ENCODE measurements around the gene PLP1.
"Not testable (repeated sequence)": the region's sequence is repeated elsewhere in the genome, so short reads cannot be mapped to it uniquely, and the experiment has no call there.

Gene PLP1

DNA sequence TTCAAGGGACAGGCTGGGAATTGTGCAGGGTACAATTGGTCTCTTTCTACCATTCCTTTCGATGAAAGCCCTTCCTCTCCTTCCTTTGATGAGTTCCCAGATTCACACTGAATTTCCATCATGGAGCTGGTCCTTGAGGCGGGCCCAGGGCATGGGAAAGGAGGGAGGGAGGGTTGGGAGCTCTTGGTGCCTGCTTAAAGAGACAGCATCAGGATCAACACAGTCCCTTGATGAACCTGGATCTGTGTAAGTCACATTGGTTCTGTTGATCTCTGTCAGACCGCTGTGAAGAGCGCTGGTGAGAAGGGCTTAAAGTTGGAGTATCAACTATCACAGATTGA is 4.4 kb downstream of the PLP1 start:
- DNase-seq (ENCODE audit: low read depth) = no peak

DNA sequence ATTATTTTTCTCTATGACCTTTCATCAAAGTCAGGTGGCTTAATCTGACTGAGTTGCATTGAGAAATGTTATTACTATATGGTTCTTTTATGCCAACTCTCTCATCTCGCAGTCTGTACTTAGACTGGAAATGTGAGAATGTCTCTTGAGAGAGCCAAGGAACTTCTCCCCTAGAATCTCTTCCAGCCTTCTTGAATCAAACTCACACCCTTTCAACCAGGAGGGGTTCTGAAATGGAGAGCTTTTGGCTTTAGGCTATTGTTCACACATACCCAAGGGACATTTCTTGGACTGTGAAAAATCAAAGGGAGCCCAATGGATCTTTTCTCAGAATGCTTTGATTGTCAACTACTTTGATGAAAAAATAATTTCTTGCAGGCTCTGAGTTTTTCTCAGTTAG is 5.1 kb downstream of the PLP1 start:
- no peak for DNase-seq (ENCODE audit: low read depth)

GRCh38 chrX:103782640-103783039 is 6.0 kb downstream of the PLP1 start:
- no peak for DNase-seq (ENCODE audit: low read depth)

- no peak for DNase-seq (ENCODE audit: low read depth)
Observed at GRCh38 chrX:103783196-103783595, 6.6 kb downstream of the PLP1 start.

DNA sequence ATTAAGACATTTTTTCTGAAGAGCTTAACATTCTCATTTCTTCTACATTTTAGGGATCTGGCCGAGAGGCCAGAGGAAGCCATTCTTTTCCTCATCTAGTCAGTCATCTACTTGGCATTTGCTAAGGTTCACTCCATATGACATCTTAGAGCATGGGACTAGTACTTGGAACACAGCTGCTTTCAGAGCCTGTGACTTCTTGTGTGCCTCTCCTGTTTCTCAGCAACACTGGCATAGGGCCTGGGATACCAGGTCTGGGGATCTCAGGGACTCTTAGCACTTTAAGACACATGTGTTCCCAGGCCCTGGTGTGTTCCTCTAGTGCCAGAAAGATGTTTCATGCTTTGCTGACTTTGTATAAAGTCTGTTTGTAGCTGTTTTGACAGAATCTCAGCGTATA is 7.3 kb downstream of the PLP1 start:
- DNase-seq (ENCODE audit: low read depth) = no peak

DNA sequence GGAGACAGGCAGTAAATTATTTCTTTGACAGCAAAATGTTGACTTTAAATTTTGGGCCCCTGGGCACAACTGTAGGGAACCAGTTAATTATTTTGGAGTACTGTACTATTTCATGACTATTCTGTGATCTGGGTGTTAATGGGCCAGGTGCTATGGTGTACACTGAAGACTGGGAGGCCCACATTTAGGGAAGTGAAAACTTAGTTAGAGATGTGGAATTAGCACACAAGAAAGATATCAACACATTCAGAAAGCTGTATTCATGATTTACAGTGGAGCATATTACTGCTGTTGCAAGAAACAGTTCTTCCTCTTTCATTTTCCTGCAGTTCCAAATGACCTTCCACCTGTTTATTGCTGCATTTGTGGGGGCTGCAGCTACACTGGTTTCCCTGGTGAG is 12.4 kb downstream of the PLP1 start:
- DNase-seq (ENCODE audit: low read depth) = no peak

DNA sequence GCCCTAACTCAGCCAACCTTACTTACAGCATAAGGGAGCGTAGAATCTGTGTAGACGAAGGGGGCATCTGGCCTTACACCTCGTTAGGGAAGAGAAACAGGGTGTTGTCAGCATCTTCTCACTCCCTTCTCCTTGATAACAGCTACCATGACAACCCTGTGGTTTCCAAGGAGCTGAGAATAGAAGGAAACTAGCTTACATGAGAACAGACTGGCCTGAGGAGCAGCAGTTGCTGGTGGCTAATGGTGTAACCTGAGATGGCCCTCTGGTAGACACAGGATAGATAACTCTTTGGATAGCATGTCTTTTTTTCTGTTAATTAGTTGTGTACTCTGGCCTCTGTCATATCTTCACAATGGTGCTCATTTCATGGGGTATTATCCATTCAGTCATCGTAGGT is 14.6 kb downstream of the PLP1 start:
- peak; percentile 44 for DNase-seq (ENCODE audit: low read depth)

GRCh38 chrX:103791826-103792485 is 15.3 kb downstream of the PLP1 start:
- peak; percentile 44 for DNase-seq (ENCODE audit: low read depth)

- peak; percentile 80 for DNase-seq (ENCODE audit: low read depth)
Observed at GRCh38 chrX:103792916-103793544, 16.4 kb downstream of the PLP1 start.

DNA sequence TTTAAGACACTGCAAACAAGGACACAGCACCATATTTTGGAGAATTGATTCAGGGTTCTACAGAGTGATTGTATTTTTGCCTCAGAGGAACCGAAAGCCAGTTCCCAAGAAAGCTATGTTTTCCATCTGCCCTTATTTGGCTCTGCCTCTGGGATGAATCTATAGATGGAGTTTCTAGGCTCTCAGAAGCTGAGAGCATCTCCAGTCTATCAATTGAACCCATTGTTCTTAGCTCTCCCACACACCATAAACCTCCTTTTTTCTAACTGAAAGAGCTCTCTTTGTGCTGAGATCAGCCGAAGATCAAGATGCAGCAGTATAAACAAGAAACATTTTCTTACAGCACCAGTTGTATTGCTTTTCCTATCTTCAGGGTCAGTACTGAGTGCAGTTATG is 16.9 kb downstream of the PLP1 start:
- DNase-seq (ENCODE audit: low read depth) = no peak

DNA sequence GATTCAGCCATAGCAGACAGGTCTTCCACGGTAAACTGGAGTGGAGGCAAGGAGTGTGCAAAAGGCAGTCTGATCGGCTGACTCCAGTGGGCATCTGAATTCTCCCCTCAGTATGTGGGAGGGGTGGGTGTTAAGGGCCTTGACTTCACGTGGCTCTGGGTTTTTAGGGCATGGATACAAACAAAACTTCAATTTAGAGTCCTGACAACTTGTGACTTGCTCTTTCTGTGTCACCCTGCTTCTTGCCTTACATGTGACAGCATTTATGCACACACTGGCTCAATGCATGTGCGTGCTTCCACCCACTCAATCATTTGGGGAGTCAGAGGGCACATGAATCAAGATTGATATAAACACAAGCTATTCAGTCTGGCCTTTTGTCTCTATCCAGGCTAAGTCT is 17.5 kb downstream of the PLP1 start:
- DNase-seq (ENCODE audit: low read depth) = no peak

DNA sequence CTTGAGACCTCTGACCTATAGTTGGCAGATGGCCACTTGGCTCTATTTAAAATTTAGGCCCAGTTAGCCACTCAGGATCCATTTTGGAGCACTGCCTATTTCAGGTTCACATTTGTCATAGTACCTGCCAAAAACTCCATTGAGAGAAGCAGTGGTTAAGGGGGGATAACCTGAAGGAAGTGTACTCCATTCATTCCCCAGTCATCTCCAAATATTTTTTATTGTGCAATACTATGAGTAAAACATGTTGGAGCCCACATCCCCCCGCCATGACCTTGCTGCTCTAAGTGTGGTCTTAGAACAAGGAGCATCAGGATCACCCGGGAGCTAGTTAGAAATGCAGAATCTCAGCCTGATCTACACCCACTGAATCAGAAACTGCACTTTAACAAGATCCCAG is 21.1 kb downstream of the PLP1 start:
- peak; percentile 31 for DNase-seq (ENCODE audit: low read depth)

DNA sequence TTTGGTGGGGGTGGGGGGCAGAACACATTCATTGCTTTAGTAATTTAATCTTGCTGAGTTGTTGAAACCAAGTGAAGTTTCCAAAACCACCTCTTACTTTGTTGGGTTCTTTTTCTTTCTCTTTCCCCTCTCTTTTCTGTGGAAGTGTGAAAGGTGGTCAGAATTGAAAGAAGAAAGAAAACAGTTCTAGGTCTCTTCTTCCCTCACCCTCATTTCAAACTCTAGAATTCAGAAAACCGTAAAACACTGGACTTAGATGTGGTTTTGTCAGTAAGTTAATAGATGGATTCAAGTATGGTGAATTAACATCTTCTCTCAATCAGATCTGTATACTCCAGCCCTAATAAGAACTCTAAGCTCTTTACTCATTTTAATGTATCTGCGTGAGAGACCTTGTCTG is 23.7 kb downstream of the PLP1 start:
- DNase-seq (ENCODE audit: low read depth) = no peak

GRCh38 chrX:103805860-103806259 is 29.2 kb downstream of the PLP1 start:
- DNase-seq (ENCODE audit: low read depth) = peak; percentile 48

DNA sequence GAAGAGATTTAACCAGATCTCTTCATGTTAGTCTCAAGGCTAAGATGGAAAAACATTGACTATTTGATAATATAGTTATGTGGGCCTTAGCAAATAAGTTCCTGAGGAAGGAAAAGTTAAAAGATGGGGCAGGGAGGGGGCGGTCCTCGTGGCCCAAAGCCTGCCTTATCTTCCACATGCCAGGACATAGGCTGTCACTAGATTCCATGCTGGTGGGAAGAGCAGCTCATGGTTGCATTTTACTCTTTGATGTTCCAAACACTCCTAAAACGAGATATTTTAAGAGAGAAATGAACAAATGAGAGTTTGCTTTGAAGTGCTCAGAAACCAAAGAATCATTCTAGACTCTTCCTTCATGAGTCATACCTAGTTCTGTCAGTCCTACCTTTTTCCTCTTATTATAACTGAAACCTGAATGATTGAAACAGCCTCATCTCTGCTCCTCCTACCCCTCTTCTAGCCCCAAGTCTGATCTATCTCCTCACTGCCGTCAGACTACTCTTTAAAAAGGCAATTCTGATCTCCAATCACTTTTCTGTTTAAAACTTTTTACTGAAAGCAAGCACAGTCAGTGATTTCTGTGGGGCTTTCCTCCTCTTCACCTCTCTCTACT is 30.3 kb downstream of the PLP1 start:
- DNase-seq (ENCODE audit: low read depth) = no peak

GRCh38 chrX:103811858-103812257 is 35.2 kb downstream of the PLP1 start:
- DNase-seq (ENCODE audit: low read depth) = no peak

- not testable (repeated sequence) for DNase-seq (ENCODE audit: low read depth)
Observed at GRCh38 chrX:103817101-103817500, 40.5 kb downstream of the PLP1 start.

DNA sequence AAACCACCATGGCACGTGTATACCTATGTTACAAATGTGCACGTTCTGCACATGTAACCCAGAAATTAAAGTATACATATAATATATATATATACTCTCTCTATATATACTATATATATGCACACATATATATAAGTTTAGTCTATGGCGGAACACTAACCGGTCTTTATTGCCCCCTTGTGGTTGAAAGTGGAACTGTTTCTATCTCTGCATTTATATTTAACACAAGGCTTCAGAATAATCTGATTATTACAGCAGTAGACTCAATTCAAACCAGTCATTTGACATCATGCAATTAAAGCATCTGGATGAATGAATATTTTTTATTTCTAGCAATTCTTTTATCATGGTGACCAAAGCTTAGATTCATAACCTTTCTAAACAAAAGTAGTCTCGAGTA is 40.9 kb downstream of the PLP1 start:
- DNase-seq (ENCODE audit: low read depth) = peak; percentile 28

- peak; percentile 13 for DNase-seq (ENCODE audit: low read depth)
Observed at GRCh38 chrX:103818842-103819619, 42.4 kb downstream of the PLP1 start.

DNA sequence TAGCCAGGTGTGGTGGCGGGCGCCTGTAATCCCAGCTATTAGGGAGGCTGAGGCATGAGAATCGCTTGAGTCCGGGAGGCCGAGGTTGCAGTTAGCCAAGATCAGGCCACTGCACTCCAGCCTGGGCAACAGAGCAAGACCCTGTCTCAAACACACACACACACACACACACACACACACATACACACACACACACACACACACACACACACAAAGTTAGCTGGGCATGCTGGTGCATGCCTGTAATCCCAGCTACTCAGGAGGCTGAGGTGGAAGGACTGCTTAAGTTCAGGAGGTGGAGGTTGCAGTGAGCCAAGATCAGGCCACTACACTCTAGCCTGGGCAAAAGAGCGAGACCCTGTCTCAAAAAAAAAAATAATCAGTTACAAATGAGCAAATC is 44.2 kb downstream of the PLP1 start:
- DNase-seq (ENCODE audit: low read depth) = not testable (repeated sequence)

DNA sequence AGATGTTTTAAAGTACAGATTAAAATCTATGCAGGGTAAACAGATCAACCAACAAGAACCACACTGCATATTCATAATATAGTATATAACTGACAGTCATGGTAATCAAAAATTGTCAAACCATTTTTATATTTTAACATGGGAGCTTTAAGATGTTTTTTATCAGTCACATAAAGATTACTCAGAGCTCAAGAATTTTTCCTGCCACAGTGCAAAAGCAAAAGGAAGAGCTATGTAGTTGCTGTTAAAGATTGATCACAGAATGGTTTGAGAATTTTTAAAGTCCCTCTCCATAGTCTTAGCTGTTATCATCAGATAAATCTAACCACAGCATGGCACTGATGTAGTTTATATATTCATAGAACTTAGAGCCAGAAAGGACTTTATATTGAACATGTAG is 47.0 kb downstream of the PLP1 start:
- DNase-seq (ENCODE audit: low read depth) = peak; percentile 33

DNA sequence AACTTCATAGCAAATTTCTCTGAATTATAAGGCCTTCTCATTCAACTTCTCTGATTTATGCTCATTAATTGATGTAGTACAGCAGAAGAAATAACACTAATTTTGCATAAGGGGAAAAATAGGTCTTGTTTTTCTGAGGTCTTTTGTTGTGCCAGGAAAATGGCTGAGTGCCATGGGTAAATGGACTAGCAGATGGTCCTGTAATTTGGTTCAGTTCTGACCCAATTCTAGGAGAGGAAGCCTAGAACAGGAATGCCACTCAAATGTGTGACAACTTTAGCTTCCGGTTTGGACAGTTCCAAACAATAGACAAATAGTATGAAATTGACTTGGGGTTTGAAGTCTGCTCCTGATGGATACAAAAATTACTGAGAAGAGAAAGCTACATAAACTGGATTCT is 49.2 kb downstream of the PLP1 start:
- DNase-seq (ENCODE audit: low read depth) = no peak

DNA sequence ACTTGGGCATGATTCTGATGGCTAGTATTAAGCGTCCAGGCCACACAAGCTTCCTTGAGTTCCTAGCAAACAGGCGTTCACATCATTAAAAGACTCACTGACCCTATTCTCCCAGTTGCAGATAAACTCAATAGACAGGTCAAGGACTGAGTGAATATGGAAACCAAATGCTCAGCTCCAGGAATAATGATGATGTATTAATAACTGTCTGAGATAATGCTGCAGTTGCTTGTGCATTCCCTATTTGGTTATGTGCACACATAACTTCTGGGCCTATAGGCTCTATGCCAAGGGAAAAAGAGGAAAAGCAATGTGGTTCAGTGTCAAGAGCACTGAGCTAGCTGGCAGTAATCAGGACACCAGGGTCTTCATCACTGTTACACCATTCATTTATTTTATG is 51.9 kb downstream of the PLP1 start:
- no peak for DNase-seq (ENCODE audit: low read depth)
